ENCODE data around the gene PNLDC1. TPM values are rescaled to one million over a fixed set of nuclear protein-coding genes. Genes with fewer than 3 reads are reported as not detected.

The PNLDC1 gene
- total and polyA plus RNA-seq, 7 donors, result 0.13 to 1.1 (median 0.71) TPM; not detected in 4

DNA sequence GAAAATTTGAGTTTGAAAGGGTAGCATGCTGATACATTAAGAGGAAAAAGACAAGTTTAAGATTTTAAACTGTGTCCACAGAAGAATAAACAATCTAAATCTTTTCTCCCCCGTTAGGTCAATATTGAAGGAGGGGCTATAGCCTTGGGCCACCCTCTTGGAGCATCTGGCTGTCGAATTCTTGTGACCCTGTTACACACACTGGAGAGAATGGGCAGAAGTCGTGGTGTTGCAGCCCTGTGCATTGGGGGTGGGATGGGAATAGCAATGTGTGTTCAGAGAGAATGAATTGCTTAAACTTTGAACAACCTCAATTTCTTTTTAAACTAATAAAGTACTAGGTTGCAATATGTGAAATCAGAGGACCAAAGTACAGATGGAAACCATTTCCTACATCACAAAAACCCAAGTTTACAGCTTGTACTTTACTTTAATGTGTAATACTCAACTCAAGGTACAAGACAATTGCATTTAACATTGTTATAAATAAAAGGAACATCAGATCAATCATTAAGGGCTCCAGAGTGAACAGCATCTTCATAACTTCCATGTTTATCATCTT lies 21.5 kb upstream of the PNLDC1 start:
- peaks cover 25 to 92% (median 48%) of the 10 kb centered on the region in 4 donors for H3K36me3 ChIP-seq
- WGBS, 2 donors, result 71 to 72% methylated on average over 3 of the region's 3 CpGs
- H3K4me3 ChIP-seq, result no peak overlapping the region

DNA sequence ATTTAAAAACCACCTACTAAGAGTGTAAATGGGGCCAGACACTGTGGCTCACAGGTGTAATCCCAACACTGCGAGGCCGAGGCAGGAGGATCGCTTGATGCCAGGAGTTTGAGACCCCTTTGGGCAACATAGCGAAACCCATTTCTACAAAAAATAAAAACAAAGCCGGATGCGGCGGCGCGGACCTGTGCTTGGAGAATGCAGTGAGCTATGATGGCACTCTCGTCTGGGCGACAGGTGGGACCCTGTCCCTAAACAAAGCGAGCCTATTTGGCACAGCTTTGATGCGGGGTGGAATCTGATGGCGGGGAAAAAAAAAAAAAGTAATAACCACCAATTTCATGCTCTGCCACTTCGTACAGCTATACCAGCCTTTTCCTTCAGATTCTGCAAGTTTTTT lies 11.8 kb upstream of the PNLDC1 start:
- 14 to 39% methylated on average over 15 of the region's 15 CpGs for WGBS, 2 donors
- TF ChIP-seq POLR2A (IDR thresholded peaks at IDR 0.05) (no peak), EP300 (IDR thresholded peaks at IDR 0.05) (no peak), POLR2AphosphoS5 (IDR thresholded peaks at IDR 0.05) (no peak)
- TF ChIP-seq, protein P1, sequence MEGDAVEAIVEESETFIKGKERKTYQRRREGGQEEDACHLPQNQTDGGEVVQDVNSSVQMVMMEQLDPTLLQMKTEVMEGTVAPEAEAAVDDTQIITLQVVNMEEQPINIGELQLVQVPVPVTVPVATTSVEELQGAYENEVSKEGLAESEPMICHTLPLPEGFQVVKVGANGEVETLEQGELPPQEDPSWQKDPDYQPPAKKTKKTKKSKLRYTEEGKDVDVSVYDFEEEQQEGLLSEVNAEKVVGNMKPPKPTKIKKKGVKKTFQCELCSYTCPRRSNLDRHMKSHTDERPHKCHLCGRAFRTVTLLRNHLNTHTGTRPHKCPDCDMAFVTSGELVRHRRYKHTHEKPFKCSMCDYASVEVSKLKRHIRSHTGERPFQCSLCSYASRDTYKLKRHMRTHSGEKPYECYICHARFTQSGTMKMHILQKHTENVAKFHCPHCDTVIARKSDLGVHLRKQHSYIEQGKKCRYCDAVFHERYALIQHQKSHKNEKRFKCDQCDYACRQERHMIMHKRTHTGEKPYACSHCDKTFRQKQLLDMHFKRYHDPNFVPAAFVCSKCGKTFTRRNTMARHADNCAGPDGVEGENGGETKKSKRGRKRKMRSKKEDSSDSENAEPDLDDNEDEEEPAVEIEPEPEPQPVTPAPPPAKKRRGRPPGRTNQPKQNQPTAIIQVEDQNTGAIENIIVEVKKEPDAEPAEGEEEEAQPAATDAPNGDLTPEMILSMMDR (IDR thresholded peaks at IDR 0.05), result no peak
- Histone ChIP-seq H3K4me3 (peak overlapping the region; percentile 86 to 97 (median 96)), H3K27ac (peak overlapping the region; percentile 96 to 99 (median 98)), H3K27me3 (no peaks in the 10 kb centered on the region), H3K9me3 (no peaks in the 10 kb centered on the region), H3K36me3 (peaks cover 21 to 56% (median 27%) of the 10 kb centered on the region in 4 donors), H3K4me1 (peaks cover 0 to 62% (median 42%) of the 10 kb centered on the region in 4 donors)
- intact Hi-C loops (cut with DNase I), result loop anchor here (2.0 to 5.0 kb wide), 2 partner anchors 25 to 36 kb away; partner anchors contain the start of gene ACAT2
- no peak for DNase-seq

More for the DNA sequence above, 21.5 kb upstream of the PNLDC1 start:
- no peaks in the 10 kb centered on the region for H3K9me3 ChIP-seq
- H3K4me1 ChIP-seq, result no peaks in the 10 kb centered on the region
- no peaks in the 10 kb centered on the region for H3K27me3 ChIP-seq
- intact Hi-C loops (cut with DNase I), result no loop called here
- TF ChIP-seq POLR2A (IDR thresholded peaks at IDR 0.05), result no peak
- TF ChIP-seq, protein P1 (IDR thresholded peaks at IDR 0.05), result no peak
- no peak overlapping the region for H3K27ac ChIP-seq
- DNase-seq, result no peak

DNA sequence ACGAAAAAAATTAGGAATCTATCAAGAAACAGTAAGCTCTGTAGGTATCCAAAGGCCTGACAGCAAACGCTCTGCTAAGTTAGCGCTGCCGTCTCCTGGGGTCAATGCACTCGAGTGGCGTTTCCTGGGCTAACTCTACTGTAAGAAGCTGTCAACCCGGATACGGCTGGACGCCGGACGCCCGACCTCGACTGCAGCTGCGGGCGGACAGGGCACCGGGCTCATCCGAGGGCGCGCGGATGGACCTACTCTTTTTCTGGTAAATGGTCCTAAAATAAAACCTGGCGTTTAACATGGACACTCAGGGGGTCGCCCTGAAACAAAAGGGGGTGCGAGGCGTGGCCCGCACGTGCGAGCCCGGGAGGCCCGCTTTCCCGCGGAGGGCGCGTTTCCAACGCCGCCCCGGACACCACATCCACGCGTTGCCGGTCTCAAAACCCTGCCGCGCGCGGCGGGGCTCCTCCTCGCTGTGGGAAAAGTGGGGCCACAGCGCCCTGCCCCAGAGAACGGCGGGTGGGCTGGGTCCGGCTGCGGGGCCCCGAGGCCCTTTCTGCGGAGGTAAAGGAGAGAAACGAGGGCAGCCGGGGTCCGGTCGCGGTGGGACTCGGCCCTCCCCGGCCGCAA lies 11.2 kb upstream of the PNLDC1 start:
- H3K27ac ChIP-seq, result peak overlapping the region; percentile 96 to 99 (median 98)
- H3K9me3 ChIP-seq, result no peaks in the 10 kb centered on the region
- H3K36me3 ChIP-seq, result peaks cover 16 to 53% (median 24%) of the 10 kb centered on the region in 4 donors
- H3K4me1 ChIP-seq, result peaks cover 0 to 67% (median 47%) of the 10 kb centered on the region in 4 donors
- DNase-seq, result peak; percentile 78
- WGBS, 2 donors, result 0 to 1% methylated on average over 60 of the region's 60 CpGs
- TF ChIP-seq POLR2A (IDR thresholded peaks at IDR 0.05), result no peak
- no peak for TF ChIP-seq EP300 (IDR thresholded peaks at IDR 0.05)
- no peak for TF ChIP-seq POLR2AphosphoS5 (IDR thresholded peaks at IDR 0.05)
- TF ChIP-seq, protein P1 (IDR thresholded peaks at IDR 0.05), result no peak
- H3K4me3 ChIP-seq, result peak overlapping the region; percentile 86 to 97 (median 96)
- intact Hi-C loops (cut with DNase I), result loop anchor here (1.0 to 5.0 kb wide), 4 partner anchors 26 to 98 kb away; partner anchors contain the start of genes ACAT2 and WTAP
- no peaks in the 10 kb centered on the region for H3K27me3 ChIP-seq

DNA sequence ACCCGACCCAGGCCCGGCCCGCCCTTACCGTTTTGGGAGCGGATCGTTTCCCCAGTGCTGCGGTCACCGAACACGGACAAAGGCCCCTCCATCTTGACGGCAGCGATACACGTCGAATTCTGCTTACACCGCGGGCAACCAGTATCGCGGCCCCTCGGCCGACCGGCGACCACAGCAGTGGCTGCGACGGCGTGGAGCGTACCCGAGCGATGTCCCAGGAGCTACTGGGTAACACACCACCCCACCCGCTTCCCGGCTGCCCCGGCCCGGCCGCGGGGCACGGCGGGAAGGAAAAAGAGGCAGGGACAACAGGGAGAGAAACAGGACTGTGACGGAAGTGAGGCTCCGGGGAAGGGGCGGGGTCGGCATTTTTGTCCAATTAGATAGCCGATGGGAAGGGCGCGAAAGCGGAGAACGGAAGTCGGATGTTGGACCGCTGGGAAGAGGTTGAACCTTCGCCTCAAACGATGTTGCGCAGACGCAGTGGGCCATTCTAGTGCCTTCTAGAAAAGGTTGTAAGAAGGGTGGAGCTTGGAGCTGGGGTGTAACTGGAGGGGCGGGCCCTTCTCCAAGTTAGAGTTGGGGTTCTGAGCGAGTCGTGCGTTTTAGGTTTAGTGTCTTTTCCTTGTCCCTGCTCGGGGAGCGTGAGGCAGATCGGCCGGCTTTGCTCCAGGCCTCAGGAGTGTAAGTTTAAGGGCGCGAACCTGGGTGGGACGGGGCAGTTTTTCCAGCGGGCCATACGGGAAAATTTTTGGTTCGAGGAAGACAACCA lies 10.5 kb upstream of the PNLDC1 start, which contains the start of gene TCP1:
Gene TCP1, minus strand, starts transcription at position 226 of the 772 bp plus-strand sequence. Its CDS starts 134 bp downstream, at position 92.
- Histone ChIP-seq H3K27me3 (no peaks in the 10 kb centered on the region), H3K4me3 (peak within 1 kb of the TSS; percentile 86 to 97 (median 96)), H3K9me3 (no peaks in the 10 kb centered on the region), H3K4me1 (peaks cover 0 to 73% (median 50%) of the 10 kb centered on the region in 4 donors), H3K36me3 (peaks cover 16 to 50% (median 24%) of the 10 kb centered on the region in 4 donors), H3K27ac (peak within 1 kb of the TSS; percentile 96 to 99 (median 98))
- 0 to 1% methylated on average over 64 of the region's 64 CpGs for WGBS, 2 donors
- TF ChIP-seq EP300 (IDR thresholded peaks at IDR 0.05) (peak in 1 of 4 donors; percentile 74), POLR2AphosphoS5 (IDR thresholded peaks at IDR 0.05) (peak; percentile 97 to 100 (median 98)), POLR2A (IDR thresholded peaks at IDR 0.05) (peak; percentile 96 to 97)
- TF ChIP-seq, protein P1 (IDR thresholded peaks at IDR 0.05), result no peak
- intact Hi-C loops (cut with DNase I), result loop anchor here (1.0 to 5.0 kb wide), 6 partner anchors 27 to 241 kb away; partner anchors contain the start of genes ACAT2, IGF2R and WTAP
- peak; percentile 100 for DNase-seq

Measured in sigmoid colon (tissue), 7 donors.